ENCODE measurements around the gene CEACAM4.
A peak's percentile ranks its signal among the peaks of the same experiment; 100 is the strongest.

Gene CEACAM4

DNA sequence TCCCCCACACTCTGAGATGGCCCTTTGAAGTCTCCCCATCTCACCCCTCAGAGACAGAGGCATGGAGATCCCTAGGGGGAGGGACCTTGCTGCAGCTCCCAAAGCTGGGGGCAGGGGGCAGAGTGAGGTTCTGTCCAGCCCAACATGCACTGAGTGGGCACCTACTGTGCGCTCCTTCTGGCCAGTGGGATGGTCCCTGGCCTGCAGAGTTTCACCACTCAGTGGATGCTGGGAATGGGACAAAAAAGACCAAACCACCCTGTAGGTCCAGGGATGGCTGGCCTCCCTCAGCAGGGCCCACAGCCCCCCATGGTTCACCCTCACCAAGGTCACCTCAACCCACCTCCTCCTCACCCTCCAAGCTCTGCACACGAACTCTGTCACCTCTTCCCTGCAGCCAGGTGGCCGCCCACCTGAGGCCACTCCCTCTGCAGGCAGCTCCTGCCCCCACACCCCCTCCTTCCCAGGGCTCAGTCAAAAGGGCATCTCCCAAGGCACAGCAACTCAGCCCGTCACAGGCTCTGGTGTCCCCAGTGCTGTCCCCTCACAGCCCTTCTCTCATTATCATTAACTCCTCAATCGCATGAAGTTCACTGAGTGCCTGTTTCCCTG, 34.8 kb downstream of the CEACAM4 start:
- TF ChIP-seq CTCF (IDR thresholded peaks at IDR 0.05; ENCODE audit: low read depth, low read length) (no peak), MYC (IDR thresholded peaks at IDR 0.05; ENCODE audit: low read depth, low read length) (no peak), POLR2A (IDR thresholded peaks at IDR 0.05; ENCODE audit: extremely low read depth, insufficient read length) (no peak)
- DNase-seq (ENCODE audit: low read depth) = no peak
- H3K4me3 ChIP-seq (ENCODE audit: low read depth, low read length) = no peak overlapping the region

DNA sequence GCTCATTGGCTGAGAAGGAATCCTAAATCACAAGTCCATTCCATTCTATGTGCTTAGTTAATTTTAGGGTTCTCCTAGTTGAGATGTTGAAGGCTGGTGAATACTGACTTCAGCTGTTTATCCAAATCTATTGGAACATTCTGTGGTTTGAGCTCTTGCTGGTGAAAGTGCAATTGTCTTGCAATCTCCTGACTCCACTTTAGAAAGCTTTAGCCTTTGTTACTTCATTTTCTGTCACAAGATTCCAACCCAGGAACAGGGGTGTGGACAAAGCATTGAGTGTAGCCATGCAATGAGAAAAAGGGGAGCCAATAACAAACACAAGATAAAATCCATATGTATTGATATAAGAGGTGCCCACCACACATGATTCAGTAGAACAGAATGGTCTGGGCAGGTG, 35.9 kb downstream of the CEACAM4 start:
- no peak for TF ChIP-seq MAX (IDR thresholded peaks at IDR 0.05; ENCODE audit: low read depth, low read length)
- TF ChIP-seq POLR2A (IDR thresholded peaks at IDR 0.05; ENCODE audit: extremely low read depth, insufficient read length) = no peak
- no peak for TF ChIP-seq CTCF (IDR thresholded peaks at IDR 0.05; ENCODE audit: low read depth, low read length)
- no peak for TF ChIP-seq MYC (IDR thresholded peaks at IDR 0.05; ENCODE audit: low read depth, low read length)
- DNase-seq (ENCODE audit: low read depth) = no peak
- H3K4me3 ChIP-seq (ENCODE audit: low read depth, low read length) = no peak overlapping the region

- no peak overlapping the region for H3K4me3 ChIP-seq (ENCODE audit: low read depth, low read length)
- TF ChIP-seq MAX (IDR thresholded peaks at IDR 0.05; ENCODE audit: low read depth, low read length) (no peak), POLR2A (IDR thresholded peaks at IDR 0.05; ENCODE audit: extremely low read depth, insufficient read length) (no peak), MYC (IDR thresholded peaks at IDR 0.05; ENCODE audit: low read depth, low read length) (no peak), CTCF (IDR thresholded peaks at IDR 0.05; ENCODE audit: low read depth, low read length) (no peak)
- no peak for DNase-seq (ENCODE audit: low read depth)
These were observed 37.5 kb downstream of the CEACAM4 start for GRCh38 chr19:41589371-41589770.

DNA sequence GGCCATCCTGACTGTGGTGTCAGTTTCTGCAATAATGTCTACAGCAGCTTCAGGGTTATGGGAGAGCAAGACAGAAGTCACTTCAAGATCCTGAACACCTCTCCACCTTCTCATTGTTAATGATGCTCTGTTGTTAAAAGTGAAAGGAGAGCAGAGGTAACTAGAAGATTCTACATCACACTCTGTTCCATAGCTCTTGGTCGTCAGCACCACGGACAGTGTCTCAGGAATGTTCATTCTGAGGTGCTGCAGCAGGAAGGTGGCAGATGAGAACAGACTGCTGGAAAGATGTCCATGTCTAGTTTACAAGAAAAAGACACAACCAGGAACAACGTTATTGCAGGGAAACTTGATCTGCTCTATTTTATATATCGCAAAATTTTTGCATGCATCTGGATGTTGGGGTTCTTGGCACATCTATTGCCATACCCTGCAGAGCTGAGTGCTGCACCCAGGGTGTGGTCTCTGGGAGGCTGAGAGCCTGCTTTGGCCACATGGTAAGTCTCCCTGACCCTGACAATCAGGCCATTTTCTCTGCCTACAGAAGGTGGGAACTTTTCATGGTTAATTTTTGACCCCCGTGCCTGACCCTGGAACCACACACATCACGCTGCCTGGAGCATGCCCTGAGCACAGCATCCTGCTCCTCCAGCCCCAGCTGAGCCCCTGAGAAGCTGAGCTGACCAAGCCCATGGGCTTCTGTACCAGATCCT, 38.2 kb downstream of the CEACAM4 start:
- H3K4me3 ChIP-seq (ENCODE audit: low read depth, low read length) = no peak overlapping the region
- no peak for TF ChIP-seq MYC (IDR thresholded peaks at IDR 0.05; ENCODE audit: low read depth, low read length)
- TF ChIP-seq CTCF (IDR thresholded peaks at IDR 0.05; ENCODE audit: low read depth, low read length) = no peak
- no peak for TF ChIP-seq MAX (IDR thresholded peaks at IDR 0.05; ENCODE audit: low read depth, low read length)
- no peak for TF ChIP-seq POLR2A (IDR thresholded peaks at IDR 0.05; ENCODE audit: extremely low read depth, insufficient read length)
- peak; percentile 15 for DNase-seq (ENCODE audit: low read depth)

DNA sequence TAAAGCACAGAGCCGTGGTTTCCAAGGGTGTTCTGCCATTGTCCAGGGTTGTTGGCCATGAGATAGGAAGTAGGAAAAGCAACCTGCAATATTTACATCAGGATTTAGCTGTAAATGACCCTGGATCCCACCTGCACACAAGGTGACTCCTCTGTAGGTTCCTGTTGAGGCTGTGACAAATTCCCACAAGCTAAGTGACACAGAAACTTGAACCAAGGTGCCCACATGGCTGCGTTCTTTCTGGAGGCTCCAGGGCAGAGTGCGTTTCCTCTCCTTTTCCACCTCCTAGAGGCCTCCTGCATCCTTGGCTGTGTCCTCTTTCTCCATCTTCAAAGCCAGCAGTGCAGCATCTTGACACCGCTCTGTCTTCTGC, 39.0 kb downstream of the CEACAM4 start:
- DNase-seq (ENCODE audit: low read depth) = no peak
- H3K4me3 ChIP-seq (ENCODE audit: low read depth, low read length) = no peak overlapping the region
- no peak for TF ChIP-seq MAX (IDR thresholded peaks at IDR 0.05; ENCODE audit: low read depth, low read length)
- TF ChIP-seq MYC (IDR thresholded peaks at IDR 0.05; ENCODE audit: low read depth, low read length) = no peak
- no peak for TF ChIP-seq CTCF (IDR thresholded peaks at IDR 0.05; ENCODE audit: low read depth, low read length)
- TF ChIP-seq POLR2A (IDR thresholded peaks at IDR 0.05; ENCODE audit: extremely low read depth, insufficient read length) = no peak
